Astrocyte (in vitro differentiated cells and primary cell): ENCODE data around the gene CYP8B1. TPM values are rescaled to one million over a fixed set of nuclear protein-coding genes. Genes with fewer than 3 reads are reported as not detected.
A peak's percentile ranks its signal among the peaks of the same experiment; 100 is the strongest.

Experiments used
- DNase-seq: peaks from one replicate; pipeline ENCODE4 v3.0.0-alpha.2; 2010; ENCODE audit warnings: low read depth
- FAIRE-seq: peaks from 2 replicates; lab custom pipeline; 2011; peaks lifted over from hg19 to GRCh38; lab: Jason Lieb, UNC
- H2AFZ ChIP-seq: 2 replicates; pipeline ENCODE4 v1.6.0; 2012; ENCODE audit warnings: low read depth, low read length, inconsistent platforms
- H3K27ac ChIP-seq: 2 replicates; pipeline ENCODE4 v1.5.1; 2011; ENCODE audit warnings: low read depth, low read length, inconsistent platforms
- H3K27me3 ChIP-seq: 2 replicates; pipeline ENCODE4 v1.6.0; 2011; ENCODE audit warnings: low read length, inconsistent platforms; ENCODE audit not compliant: insufficient read depth
- H3K36me3 ChIP-seq: 2 replicates; pipeline ENCODE4 v1.5.1; 2011; ENCODE audit warnings: low read length, inconsistent platforms; ENCODE audit not compliant: insufficient read depth
- H3K4me1 ChIP-seq: 2 replicates; pipeline ENCODE4 v1.5.1; 2011; ENCODE audit warnings: low read length, inconsistent platforms; ENCODE audit not compliant: insufficient read depth
- H3K4me2 ChIP-seq: 2 replicates; pipeline ENCODE4 v1.6.0; 2012; ENCODE audit warnings: low read length, inconsistent platforms
- H3K4me3 ChIP-seq: 2 replicates; pipeline ENCODE4 v1.5.1; 2011; ENCODE audit warnings: low read depth, mild to moderate bottlenecking, low read length, inconsistent platforms; ENCODE audit not compliant: insufficient read depth
- H3K79me2 ChIP-seq: 2 replicates; pipeline ENCODE4 v1.6.0; 2012; ENCODE audit warnings: mild to moderate bottlenecking, low read length, inconsistent platforms; ENCODE audit not compliant: insufficient read depth
- H3K9ac ChIP-seq: 2 replicates; pipeline ENCODE4 v1.6.0; 2012; ENCODE audit warnings: mild to moderate bottlenecking, low read length, inconsistent platforms
- H3K9me3 ChIP-seq: 2 replicates; pipeline ENCODE4 v1.5.1; 2012; ENCODE audit warnings: low read depth, mild to moderate bottlenecking, low read length, inconsistent platforms; ENCODE audit not compliant: insufficient read depth
- H4K20me1 ChIP-seq: 2 replicates; pipeline ENCODE4 v1.6.0; 2012; ENCODE audit warnings: low read length, inconsistent platforms; ENCODE audit not compliant: insufficient read depth
- H3K27ac Mint-ChIP-seq: one replicate; pipeline ENCODE4 v1.8.0; 2021; ENCODE audit warnings: mild to moderate bottlenecking, mixed read lengths; ENCODE audit not compliant: unreplicated experiment
- H3K27me3 Mint-ChIP-seq: one replicate; pipeline ENCODE4 v1.8.0; 2021; ENCODE audit warnings: low read depth, mixed read lengths; ENCODE audit not compliant: unreplicated experiment
- H3K36me3 Mint-ChIP-seq: one replicate; pipeline ENCODE4 v1.8.0; 2021; ENCODE audit warnings: low read depth, mixed read lengths; ENCODE audit not compliant: unreplicated experiment
- H3K4me1 Mint-ChIP-seq: one replicate; pipeline ENCODE4 v1.8.0; 2021; ENCODE audit warnings: low read depth, mixed read lengths; ENCODE audit not compliant: unreplicated experiment
- H3K4me3 Mint-ChIP-seq: one replicate; pipeline ENCODE4 v1.8.0; 2021; ENCODE audit warnings: mild to moderate bottlenecking, moderate library complexity, mixed read lengths; ENCODE audit not compliant: unreplicated experiment
- H3K9me3 Mint-ChIP-seq: one replicate; pipeline ENCODE4 v1.8.0; 2021; ENCODE audit warnings: mild to moderate bottlenecking, mixed read lengths; ENCODE audit not compliant: unreplicated experiment
- CTCF ChIP-seq: IDR thresholded peaks from 2 replicates; pipeline ENCODE4 v1.5.1; 2011; ENCODE audit warnings: low read depth, mild to moderate bottlenecking, inconsistent platforms, low read length, moderate library complexity; ENCODE audit not compliant: insufficient read depth
- EZH2 ChIP-seq: IDR thresholded peaks from 2 replicates; pipeline ENCODE4 v1.6.1; 2012; ENCODE audit warnings: mild to moderate bottlenecking, low read length, inconsistent platforms; ENCODE audit not compliant: insufficient read depth
- total RNA-seq: library from RNA; stranded (reverse); gene quantifications from 2 replicates; pipeline ENCODE4 v1.2.1, GENCODE V29; 2021

CYP8B1 gene
- total RNA-seq, 1 donor from 2014 or later = not detected

- H3K4me3 ChIP-seq = no peak overlapping the region
- peak; percentile 28 for TF ChIP-seq CTCF
- TF ChIP-seq EZH2 = no peak
- H3K27me3 Mint-ChIP-seq = peaks cover 6% of the 10 kb centered on the region
- H3K27ac ChIP-seq = no peak overlapping the region
- H3K36me3 Mint-ChIP-seq = no peaks in the 10 kb centered on the region
- no peak overlapping the region for H3K27ac Mint-ChIP-seq
- no peak overlapping the region for H3K4me3 Mint-ChIP-seq
- H3K9me3 Mint-ChIP-seq = peaks cover 3% of the 10 kb centered on the region
- H4K20me1 ChIP-seq = no peaks in the 10 kb centered on the region
- FAIRE-seq (no peak), DNase-seq (no peak)
- no peaks in the 10 kb centered on the region for H3K4me1 ChIP-seq
- no peaks in the 10 kb centered on the region for H3K9me3 ChIP-seq
- no peaks in the 10 kb centered on the region for H3K27me3 ChIP-seq
- H3K36me3 ChIP-seq = no peaks in the 10 kb centered on the region
- H3K79me2 ChIP-seq = no peaks in the 10 kb centered on the region
- H2AFZ ChIP-seq = no peak overlapping the region
- H3K4me2 ChIP-seq = no peak overlapping the region
- peaks cover 9% of the 10 kb centered on the region for H3K4me1 Mint-ChIP-seq
- no peak overlapping the region for H3K9ac ChIP-seq
Observed at GRCh38 chr3:42830437-42831320, 45.0 kb downstream of the CYP8B1 start.

- DNase-seq = no peak
- Histone ChIP-seq H3K27ac (no peak overlapping the region), H3K79me2 (no peaks in the 10 kb centered on the region), H3K4me2 (no peak overlapping the region), H3K4me1 (no peaks in the 10 kb centered on the region), H3K9ac (no peak overlapping the region), H3K27me3 (no peaks in the 10 kb centered on the region), H3K9me3 (no peaks in the 10 kb centered on the region), H4K20me1 (no peaks in the 10 kb centered on the region), H3K4me3 (no peak overlapping the region), H2AFZ (no peak overlapping the region), H3K36me3 (no peaks in the 10 kb centered on the region)
- Mint-ChIP-seq H3K4me3 (no peak overlapping the region), H3K4me1 (peaks cover 9% of the 10 kb centered on the region), H3K9me3 (no peaks in the 10 kb centered on the region), H3K27me3 (no peaks in the 10 kb centered on the region), H3K36me3 (no peaks in the 10 kb centered on the region), H3K27ac (no peak overlapping the region)
- no peak for FAIRE-seq
- TF ChIP-seq EZH2 = no peak
- no peak for TF ChIP-seq CTCF
Observed at GRCh38 chr3:42829628-42830436, 45.8 kb downstream of the CYP8B1 start.
